Stimulated activated CD4-positive, alpha-beta T cell treated with anti-CD3 and anti-CD28 coated beads, Interleukin-12 subunit alpha, Interleukin-12 subunit beta, amount 100 ng/mL, for 48 hours (primary cell): ENCODE data around the gene NFKB2.

ENCODE experiments used
- DNase-seq, 3 donors: peaks; one replicate each; pipeline ENCODE4 v3.0.0-alpha.2; 2020; ENCODE audit warnings: low read depth in 2 of 3, low spot score in 1 of 3

NFKB2 gene

GRCh38 chr10:102420714-102421506, 25.4 kb downstream of the NFKB2 start, which contains the start of gene FBXL15:
Gene FBXL15 (plus strand): TSS chr10:102420836. CDS start chr10:102421130, 294 bp downstream.
- peak; percentile 95 to 98 (median 97) for DNase-seq

DNA sequence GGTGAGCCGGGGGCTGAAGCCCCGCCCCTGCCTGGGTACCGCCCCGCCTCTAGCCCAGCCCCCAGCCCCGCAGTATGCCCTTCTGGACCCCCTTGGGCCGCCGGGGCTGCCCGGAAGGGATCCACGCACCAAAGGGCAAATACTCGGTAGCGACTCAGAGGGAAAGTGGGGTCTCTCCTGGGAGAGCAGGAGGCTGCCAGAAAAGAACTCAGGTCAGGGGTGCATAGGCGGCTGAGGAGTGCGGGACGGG, 25.9 kb downstream of the NFKB2 start:
- no peak for DNase-seq

DNA sequence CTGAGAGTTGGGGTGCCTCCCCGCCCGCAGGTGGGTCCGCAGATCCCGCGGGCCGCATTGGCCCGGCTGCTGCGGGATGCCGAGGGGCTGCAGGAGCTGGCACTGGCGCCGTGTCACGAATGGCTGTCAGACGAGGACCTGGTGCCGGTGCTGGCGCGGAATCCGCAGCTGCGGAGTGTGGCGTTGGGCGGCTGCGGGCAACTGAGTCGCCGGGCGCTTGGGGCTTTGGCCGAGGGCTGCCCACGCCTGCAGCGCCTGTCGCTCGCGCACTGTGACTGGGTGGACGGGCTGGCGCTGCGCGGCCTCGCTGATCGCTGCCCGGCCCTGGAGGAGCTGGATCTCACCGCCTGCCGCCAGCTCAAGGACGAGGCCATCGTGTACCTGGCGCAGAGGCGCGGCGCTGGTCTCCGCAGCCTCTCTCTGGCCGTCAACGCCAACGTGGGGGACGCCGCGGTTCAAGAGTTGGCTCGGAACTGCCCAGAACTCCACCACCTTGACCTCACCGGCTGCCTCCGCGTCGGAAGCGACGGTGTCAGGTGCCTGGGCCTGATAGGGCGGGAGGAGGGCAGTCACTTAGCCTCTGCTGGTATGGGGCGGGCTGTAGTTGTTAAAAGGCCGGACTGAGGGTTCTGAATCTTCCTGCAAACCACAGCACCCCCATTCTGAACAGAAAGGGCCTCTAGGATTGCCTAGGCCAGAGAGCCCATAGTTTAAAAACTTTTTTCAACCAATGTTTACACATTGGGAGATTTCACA, 26.4 kb downstream of the NFKB2 start:
- DNase-seq = no peak

DNA sequence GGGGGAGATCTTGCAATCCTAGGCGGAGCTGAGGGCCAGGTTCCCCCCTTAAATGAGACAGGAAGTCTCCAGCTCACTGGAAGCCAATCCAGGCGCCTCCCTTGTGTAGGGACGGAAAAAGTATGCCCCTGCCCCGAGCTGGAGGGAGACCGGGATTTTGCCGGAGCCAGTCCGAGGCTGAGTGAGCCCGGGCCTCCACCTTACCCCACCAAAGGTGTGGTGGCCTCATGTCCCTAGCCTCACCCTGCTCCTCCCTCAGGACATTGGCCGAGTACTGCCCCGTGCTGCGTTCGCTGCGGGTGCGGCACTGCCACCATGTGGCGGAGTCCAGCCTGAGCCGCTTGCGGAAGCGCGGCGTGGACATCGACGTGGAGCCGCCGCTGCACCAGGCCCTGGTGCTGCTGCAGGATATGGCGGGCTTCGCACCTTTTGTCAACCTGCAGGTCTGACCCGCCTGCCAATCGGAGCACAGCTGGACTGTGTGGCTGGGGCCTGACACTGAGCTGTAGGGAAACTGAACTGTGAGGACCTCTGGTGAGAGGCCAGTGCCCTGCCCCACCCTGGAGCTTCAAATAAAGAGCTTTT, 27.1 kb downstream of the NFKB2 start:
- no peak for DNase-seq

GRCh38 chr10:102423372-102423968, 28.0 kb downstream of the NFKB2 start:
- no peak for DNase-seq

DNA sequence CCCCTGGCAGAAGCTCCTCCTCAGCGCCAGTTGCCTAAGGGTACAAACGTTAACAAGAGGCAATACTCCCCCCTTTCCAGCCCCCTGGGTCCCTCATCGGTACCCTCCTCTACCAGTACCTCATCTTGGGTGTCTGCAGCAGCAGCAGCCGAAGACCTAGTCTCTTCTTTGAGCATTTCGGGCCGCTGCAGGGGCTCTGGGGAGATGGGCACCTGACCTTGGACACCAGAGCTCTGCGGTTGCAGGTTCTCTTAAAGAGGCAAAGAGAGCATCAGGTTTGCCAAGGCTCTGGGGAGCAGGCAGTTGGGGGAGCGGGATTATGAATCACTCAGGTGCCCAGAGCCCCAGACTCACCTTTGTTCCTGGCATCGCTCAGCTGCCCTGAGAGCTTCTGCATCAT, 28.6 kb downstream of the NFKB2 start:
- no peak for DNase-seq

- DNase-seq = no peak
These were observed 29.4 kb downstream of the NFKB2 start for GRCh38 chr10:102424916-102425315.

GRCh38 chr10:102425444-102425843, 29.9 kb downstream of the NFKB2 start:
- DNase-seq = no peak

DNA sequence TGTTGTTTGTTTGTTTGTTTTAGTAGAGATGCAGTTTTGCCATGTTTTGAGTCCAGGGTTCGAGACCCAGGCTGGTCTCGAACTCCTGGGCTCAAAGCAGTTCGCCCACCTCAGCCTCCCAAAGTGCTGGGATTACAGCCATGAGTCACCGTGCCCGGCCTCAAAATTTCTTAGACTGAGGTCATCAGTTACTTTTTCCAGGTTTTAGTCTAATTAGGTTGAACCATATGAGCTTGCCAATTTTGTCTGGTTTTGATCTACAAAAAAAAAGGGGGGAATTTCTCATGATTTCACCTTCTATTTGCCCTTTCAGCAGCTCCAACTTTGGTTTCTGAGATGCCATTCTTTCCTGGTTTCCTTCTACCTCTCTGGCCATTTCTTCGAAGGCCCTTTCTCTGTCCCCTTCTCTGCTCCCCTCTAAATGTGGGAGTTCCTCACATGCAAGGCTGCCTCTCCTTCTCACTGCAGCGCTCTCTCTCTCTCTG, 31.3 kb downstream of the NFKB2 start:
- no peak for DNase-seq

GRCh38 chr10:102429468-102429867, 34.0 kb downstream of the NFKB2 start:
- DNase-seq = no peak

- no peak for DNase-seq
These were observed 36.1 kb downstream of the NFKB2 start for GRCh38 chr10:102431452-102432124.

DNA sequence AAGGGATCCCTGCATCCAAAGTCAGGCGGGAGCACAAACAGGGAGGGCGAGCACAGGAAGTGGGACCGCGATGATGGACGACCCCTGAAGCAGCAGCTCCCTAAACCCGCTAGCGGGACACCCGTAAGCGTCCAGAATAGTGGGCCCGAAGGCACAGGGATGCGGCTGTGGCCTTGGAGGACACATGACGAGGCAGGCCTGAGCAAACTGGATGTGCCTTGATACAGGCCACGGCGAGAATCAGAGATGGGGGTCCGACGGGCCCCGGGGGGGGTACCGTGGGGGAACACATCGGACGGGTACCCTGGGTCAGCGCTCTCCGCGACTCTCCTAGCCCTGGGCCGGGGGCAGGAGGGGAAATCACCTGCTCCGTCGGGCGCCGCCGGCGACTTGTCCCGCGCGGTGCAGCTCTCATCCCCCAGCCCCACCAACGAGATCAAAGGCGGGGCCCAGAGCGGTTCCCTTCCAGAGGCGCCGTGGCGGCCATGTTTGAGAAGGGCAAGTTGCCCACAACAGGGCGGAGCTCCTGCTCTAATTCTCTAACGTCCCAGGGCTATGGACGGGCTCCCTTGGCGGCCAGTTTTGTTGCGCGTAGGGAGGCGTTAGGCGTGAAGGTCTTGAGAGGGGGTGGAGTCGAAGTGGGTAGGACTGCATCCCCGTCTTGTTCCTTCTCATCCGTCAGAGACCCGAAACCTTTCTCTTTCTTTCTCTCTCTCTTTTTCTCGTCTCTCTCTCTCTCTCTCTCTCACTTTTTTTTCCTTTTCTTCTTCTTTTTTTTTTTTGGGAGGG, 36.9 kb downstream of the NFKB2 start, which contains the start of gene CUEDC2:
TSS of gene CUEDC2 (minus strand) at position 413 of the 789 bp plus-strand sequence. CDS start 7,386 bp downstream, outside the sequence.
- peak; percentile 94 to 100 (median 95) for DNase-seq

DNA sequence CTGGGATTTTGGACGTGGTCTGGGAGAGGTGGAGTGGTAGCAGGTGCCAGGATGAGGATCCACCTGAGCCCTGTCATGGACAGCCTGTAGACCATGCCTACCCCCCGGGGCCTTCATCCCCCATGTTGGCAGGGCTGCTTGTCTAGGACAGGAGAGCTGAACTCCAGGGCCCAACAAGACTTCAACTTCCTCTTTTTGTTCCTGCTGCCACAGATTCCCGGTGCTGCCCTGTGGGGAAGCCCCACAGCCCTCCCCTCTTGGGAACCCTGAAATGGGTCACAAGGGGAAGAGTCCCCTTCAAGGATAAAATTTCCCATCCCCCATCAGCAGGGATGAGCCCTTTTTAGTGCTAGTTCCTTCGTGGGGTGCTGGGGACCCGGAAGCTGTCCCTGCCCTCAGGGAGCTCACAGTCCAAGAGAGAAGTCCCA, 38.1 kb downstream of the NFKB2 start:
- no peak for DNase-seq

GRCh38 chr10:102434394-102435132, 39.1 kb downstream of the NFKB2 start:
- no peak for DNase-seq

DNA sequence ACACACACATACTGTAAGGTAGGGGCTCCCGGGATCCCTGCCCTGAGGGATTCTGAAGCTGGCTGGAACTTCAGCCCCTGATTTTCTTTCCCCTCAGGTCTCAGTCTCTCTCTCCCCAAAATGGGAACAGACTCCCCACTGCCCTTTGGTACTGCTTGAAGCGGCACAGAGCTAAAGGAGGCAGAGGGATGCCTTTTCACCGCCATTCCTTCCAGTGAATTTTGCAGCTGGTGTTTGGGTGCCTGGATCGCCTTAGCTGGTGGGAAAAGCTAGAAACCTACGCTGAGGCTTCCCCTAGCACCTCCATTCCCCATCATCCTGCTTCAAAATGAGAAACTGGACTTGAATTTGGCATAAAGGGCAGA, 39.6 kb downstream of the NFKB2 start:
- no peak for DNase-seq

- DNase-seq = no peak
These were observed 40.2 kb downstream of the NFKB2 start for GRCh38 chr10:102435529-102436233.

- no peak for DNase-seq
These were observed 40.8 kb downstream of the NFKB2 start for GRCh38 chr10:102436312-102436711.

GRCh38 chr10:102437515-102437914, 42.0 kb downstream of the NFKB2 start:
- no peak for DNase-seq

GRCh38 chr10:102438374-102438773, 42.9 kb downstream of the NFKB2 start:
- DNase-seq = no peak
